Daoy (cell line): ENCODE results near the gene GLOD5. TPM values are rescaled to one million over a fixed set of nuclear protein-coding genes. Genes with fewer than 3 reads are reported as not detected.

Experiments
- DNase-seq: peaks from one replicate; pipeline ENCODE4 v3.0.0-alpha.2; 2015; ENCODE audit warnings: low read depth
- total RNA-seq: library from RNA; depleted of rRNA; stranded (reverse); fragments of >200 nt; shearing (Covaris generic); gene quantifications from 2 replicates; pipeline ENCODE4 v1.2.3, GENCODE V29; 2014; rRNA removed

GLOD5 gene
- not detected in 2 replicates for total RNA-seq

- peak; percentile 53 for DNase-seq
Measured at GRCh38 chrX:48761674-48762471, at the start of gene GLOD5. TSS of gene GLOD5 (plus strand) at chrX:48761747. CDS start at chrX:48761791, 44 bp downstream.

DNA sequence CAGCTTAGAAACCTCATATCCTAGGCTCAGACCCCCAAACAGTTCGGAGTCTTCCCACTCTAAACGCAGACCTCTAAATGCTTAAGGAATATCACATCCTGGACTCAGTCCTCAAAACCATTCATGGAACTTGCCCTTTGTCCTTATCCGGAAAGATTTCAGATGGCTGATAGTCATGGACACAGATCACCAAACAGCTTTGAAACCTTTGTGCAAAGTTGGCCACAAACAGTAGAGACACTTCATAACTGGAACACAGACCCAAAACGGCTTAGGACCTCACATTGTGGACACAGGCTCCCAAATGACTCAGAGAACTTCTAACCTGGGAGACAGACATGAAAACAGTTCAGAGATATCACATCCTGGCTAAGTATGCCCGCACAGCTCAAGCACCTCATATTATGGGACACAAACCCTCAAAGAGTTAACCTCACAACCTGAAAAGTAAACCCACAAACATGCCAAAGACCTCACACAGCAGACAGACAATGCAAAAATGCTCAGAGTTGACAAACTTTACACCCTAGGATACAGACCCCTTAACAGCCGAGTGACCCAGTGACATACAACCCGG lies 49.5 kb upstream of the GLOD5 start:
- DNase-seq = no peak

GRCh38 chrX:48713847-48714246 lies 47.7 kb upstream of the GLOD5 start:
- no peak for DNase-seq

- DNase-seq = no peak
Measured at GRCh38 chrX:48714573-48714972, 47.0 kb upstream of the GLOD5 start.

DNA sequence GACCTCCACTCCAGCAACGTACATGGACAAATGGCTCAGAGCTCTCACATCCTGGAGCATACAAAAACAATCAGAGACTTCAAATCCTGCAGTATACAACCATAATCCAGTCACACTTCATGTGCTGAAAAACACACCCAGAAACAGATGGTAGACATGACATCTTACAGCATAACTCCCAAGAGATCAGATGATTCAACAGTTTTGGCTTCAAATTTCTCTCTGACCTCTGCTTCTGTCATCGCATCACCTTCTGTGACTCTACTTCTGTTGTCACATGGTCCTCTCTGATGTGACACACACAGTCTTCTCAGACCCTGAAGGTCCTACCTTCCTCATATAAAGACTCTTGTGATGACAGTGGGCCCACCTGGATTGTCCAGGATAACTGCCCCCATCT lies 46.5 kb upstream of the GLOD5 start:
- DNase-seq = no peak

- no peak for DNase-seq
Measured at GRCh38 chrX:48715876-48716502, 45.6 kb upstream of the GLOD5 start.

GRCh38 chrX:48719958-48720357 lies 41.6 kb upstream of the GLOD5 start:
- no peak for DNase-seq

DNA sequence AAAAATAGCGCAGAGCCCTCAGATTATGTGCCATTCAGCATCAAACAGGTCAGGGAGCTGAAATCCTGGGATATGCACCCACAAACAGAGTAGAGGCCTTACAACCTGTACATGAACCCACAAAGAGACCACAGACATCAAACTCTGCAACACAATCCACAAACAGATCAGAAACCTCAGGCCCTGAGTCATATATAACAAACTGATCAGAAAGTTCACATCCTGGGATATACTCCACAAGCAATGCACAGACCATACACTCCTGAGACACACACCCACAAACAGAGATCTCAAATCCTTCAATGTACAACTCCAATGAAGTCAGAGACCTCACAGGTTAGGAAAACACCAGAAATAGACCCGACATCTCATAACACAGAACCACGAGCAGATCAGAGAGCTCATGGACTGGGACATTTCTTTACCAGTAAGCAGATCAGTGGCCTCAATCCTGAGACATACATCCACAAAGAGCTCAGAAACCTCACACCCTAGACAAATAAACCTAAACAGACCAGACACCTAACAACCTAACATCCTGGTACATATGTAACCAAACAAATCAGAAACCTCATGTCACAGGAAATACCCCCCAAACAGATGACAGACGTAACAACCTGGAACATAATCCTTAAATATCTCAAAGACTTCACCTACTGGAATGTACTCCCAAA lies 40.8 kb upstream of the GLOD5 start:
- DNase-seq = no peak

GRCh38 chrX:48721916-48722315 lies 39.6 kb upstream of the GLOD5 start:
- no peak for DNase-seq

DNA sequence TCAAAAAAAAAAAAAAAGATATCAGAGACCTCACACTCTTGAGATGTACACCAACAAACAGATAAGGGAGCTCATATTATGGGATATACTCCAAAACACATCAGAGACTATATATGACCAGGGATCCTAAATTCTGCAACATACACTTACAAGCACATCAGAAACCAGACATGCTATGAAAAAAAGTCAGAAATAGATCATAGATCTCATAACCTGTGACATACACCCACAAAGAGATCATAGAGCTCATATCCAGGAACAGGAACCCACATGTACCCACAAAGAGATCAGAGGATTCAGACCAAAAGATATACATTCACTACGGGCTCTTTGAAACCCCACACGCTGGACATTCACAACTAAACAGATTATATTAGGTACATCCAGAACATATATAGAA lies 35.0 kb upstream of the GLOD5 start:
- no peak for DNase-seq

DNA sequence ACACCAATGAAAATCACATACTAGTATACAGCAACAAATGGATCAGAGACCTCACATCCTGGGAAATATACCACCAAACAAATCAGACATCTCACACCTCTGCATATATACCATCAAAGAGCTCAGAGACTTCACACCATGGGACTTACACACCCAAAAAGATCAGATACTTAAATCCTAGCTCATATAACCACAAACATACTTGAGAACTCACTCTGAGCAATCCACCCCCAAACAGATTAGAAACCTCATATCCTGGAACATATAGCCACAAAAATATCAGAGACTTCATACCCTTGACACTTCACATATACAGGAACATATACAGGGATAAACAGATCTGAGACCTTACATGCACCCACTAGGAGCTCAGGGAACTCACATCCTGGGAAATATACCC lies 32.9 kb upstream of the GLOD5 start:
- no peak for DNase-seq

- no peak for DNase-seq
Measured at GRCh38 chrX:48736303-48736702, 25.2 kb upstream of the GLOD5 start.

GRCh38 chrX:48736878-48737212 lies 24.7 kb upstream of the GLOD5 start:
- no peak for DNase-seq

- DNase-seq = peak; percentile 95
Measured at GRCh38 chrX:48737213-48737938, 24.2 kb upstream of the GLOD5 start.

- DNase-seq = no peak
Measured at GRCh38 chrX:48737940-48738339, 23.6 kb upstream of the GLOD5 start.

- DNase-seq = no peak
Measured at GRCh38 chrX:48741834-48742233, 19.7 kb upstream of the GLOD5 start.

DNA sequence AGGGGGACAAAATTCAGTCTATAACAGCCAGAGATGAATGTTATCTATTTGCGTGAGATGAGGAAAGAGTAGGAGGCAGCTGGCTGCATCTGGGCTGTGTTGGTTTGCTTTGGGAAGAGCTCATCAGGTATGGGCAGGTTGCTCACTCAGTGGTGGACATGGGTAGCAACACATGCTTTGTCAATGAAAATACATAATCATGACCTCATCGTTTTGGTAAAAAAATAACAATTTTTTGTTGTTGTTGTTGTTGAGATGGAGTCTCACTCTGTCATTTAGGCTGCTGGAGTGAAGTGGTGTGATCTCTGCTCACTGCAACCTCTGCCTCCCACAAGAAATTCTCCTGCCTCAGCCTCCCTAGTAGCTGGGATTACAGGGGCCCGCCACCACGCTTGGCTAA lies 16.3 kb upstream of the GLOD5 start:
- no peak for DNase-seq

DNA sequence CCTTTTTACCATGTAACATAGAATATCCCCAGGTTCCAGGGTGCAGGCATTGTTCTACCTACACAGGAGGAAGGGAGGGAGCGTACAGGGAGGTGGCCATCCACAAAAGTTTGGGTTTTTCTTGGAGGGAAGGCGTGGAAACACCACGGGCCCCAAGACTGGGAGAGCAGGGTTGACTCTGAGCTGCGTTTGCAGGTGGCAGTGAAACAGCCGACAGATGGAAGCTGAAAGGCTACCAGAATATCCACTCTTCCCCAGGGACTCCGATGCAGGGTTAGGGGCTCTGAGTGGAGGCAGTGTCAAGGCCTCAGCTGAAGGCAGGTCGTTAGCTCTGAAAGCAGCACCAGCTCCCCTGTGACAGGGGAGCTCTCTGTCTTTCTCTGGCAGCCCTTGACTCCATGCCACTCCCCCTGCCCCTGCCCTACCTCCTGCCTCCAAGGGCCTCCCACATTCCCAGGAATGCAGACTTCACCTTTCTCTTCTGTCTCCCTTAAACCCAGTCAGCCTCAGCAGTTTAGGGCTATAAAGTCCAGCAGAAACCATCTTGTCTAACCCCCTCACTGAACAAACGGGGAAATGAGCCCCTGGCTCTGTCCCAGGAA lies 14.0 kb upstream of the GLOD5 start:
- no peak for DNase-seq

GRCh38 chrX:48749182-48749581 lies 12.4 kb upstream of the GLOD5 start:
- DNase-seq = no peak

DNA sequence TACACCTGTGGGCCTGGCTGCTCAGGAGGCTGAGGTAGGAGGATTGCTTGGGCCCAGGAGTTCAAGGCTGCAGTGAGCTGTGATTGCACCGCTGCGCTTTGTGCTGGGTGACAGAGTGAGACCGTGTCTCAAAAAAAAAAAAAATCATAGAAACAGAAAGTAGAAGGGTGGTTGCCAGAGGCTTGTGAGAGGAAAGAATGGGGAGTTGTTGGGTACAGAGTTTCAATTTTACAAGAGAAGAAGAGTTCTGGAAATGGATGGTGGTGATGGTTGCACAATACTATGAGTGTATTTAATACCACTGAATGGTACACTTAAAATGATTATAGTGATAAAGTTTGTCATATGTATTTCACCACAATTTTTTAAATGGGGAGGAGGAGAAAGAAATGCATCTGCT lies 10.2 kb upstream of the GLOD5 start:
- no peak for DNase-seq

- no peak for DNase-seq
Measured at GRCh38 chrX:48752498-48752897, 9.0 kb upstream of the GLOD5 start.
